K562 (cell line): ENCODE measurements around the gene C1QA. TPM values are rescaled to one million over a fixed set of nuclear protein-coding genes. Genes with fewer than 3 reads are reported as not detected.

Experiments
- ATAC-seq: fragments of 200-7000 bp; cut with Tn5 transposase; 3 replicates; pipeline ENCODE4 v1.9.1; 2020; ENCODE audit warnings: moderate library complexity
- BruUV-seq: library from RNA; stranded (reverse); fragments of 400-500 nt; replicated peaks from 2 replicates; lab custom pipeline; 2021; lab: Mats Ljungman, UMichigan
- CTCF ChIA-PET: fragments of 300-600 bp; formaldehyde crosslinking; extraction: SDS; loops from one replicate; lab custom pipeline; 2021; ENCODE audit warnings: low intra/inter-chr PET ratio; lab: Yijun Ruan, JAX
- POLR2A ChIA-PET: fragments of 300-600, 350-650 bp; sonication (Branson Sonifier 250); formaldehyde crosslinking; extraction: SDS; loops from one replicate; lab custom pipeline; 2021; ENCODE audit warnings: antibody characterized with exemption, inconsistent platforms; lab: Yijun Ruan, JAX
- DNase-seq, 4 experiments: peaks; one replicate each; pipeline versions ENCODE4 v3.0.0 to v3.0.0-alpha.2; 2011 to 2018; ENCODE audit warnings: low spot score in 3 of 4, mixed read lengths in 3 of 4; ENCODE audit errors: extremely low read depth in 1 of 4
- FAIRE-seq: peaks from 2 replicates; lab custom pipeline; 2011; peaks lifted over from hg19 to GRCh38; lab: Jason Lieb, UNC
- H2AFZ ChIP-seq: 2 replicates; pipeline ENCODE4 v1.6.0; 2011; ENCODE audit warnings: low read depth, low read length, control low read depth, inconsistent platforms
- H3K27ac ChIP-seq: fragments of 200-600 bp; 3 replicates; pipeline ENCODE4 v1.8.0; 2011; ENCODE audit warnings: low read depth, mild to moderate bottlenecking, control low read depth, inconsistent platforms, low read length, moderate library complexity, mixed read lengths; ENCODE audit errors: extremely low read depth
- H3K27me3 ChIP-seq, 2 experiments: fragments of 300-600 bp in 1 of 2; 2 replicates in 1 of 2; 3 replicates in 1 of 2; pipeline versions ENCODE4 v1.6.0 to v1.8.0; 2011; ENCODE audit warnings: inconsistent platforms in 2 of 2, low read length in 2 of 2, mild to moderate bottlenecking in 1 of 2, mixed read lengths in 1 of 2, moderate library complexity in 1 of 2; ENCODE audit not compliant: control insufficient read depth in 2 of 2, insufficient read depth in 2 of 2
- H3K36me3 ChIP-seq: fragments of 300-600 bp; 3 replicates; pipeline ENCODE4 v1.8.0; 2011; ENCODE audit warnings: mild to moderate bottlenecking, low read length, inconsistent platforms; ENCODE audit not compliant: control insufficient read depth, insufficient read depth
- H3K4me1 ChIP-seq, 2 experiments: fragments of 200-600 bp in 1 of 2; replicated peaks in 1 of 2; 2 replicates in 1 of 2; 3 replicates in 1 of 2; pipeline versions ENCODE4 v1.5.1 to v1.8.0; 2011; ENCODE audit warnings: inconsistent platforms in 2 of 2, low read length in 2 of 2, mild to moderate bottlenecking in 1 of 2, mixed read lengths in 1 of 2, moderate library complexity in 1 of 2; ENCODE audit not compliant: control insufficient read depth in 2 of 2, insufficient read depth in 2 of 2
- H3K4me2 ChIP-seq: 2 replicates; pipeline ENCODE4 v1.6.1; 2011; ENCODE audit warnings: low read length, control low read depth, inconsistent platforms, mixed read lengths; ENCODE audit not compliant: insufficient read depth
- H3K4me3 ChIP-seq: fragments of 200-600 bp; sonication (generic), shearing (Covaris generic); 2 replicates; pipeline ENCODE4 v1.5.1; 2016; ENCODE audit warnings: control low read depth, inconsistent platforms
- H3K79me2 ChIP-seq: fragments of 200-600 bp; 3 replicates; pipeline ENCODE4 v1.8.0; 2011; ENCODE audit warnings: low read length, inconsistent platforms; ENCODE audit not compliant: control insufficient read depth, insufficient read depth
- H3K9ac ChIP-seq, 2 experiments: 2 replicates each; pipeline versions ENCODE4 v1.6.0 to v1.6.1; 2011; ENCODE audit warnings: low read depth in 2 of 2, low read length in 2 of 2, control low read depth in 1 of 2, inconsistent platforms in 1 of 2, mild to moderate bottlenecking in 1 of 2, mixed read lengths in 1 of 2; ENCODE audit not compliant: insufficient read depth in 1 of 2
- H3K9me1 ChIP-seq: one replicate; pipeline ENCODE4 v1.6.0; 2011; ENCODE audit warnings: inconsistent platforms, mild to moderate bottlenecking, low read length, moderate library complexity; ENCODE audit not compliant: control insufficient read depth, insufficient read depth
- H3K9me3 ChIP-seq: replicated peaks from 2 replicates; pipeline ENCODE4 v1.5.1; 2011; ENCODE audit warnings: low read depth, low read length, inconsistent platforms; ENCODE audit not compliant: control insufficient read depth, insufficient read depth
- H4K20me1 ChIP-seq: replicated peaks from 2 replicates; pipeline ENCODE4 v1.6.1; 2011; ENCODE audit warnings: low read length, inconsistent platforms, mixed read lengths; ENCODE audit not compliant: control insufficient read depth, insufficient read depth
- EGR1 ChIP-seq: fragments of 450-650 bp; conservative IDR thresholded peaks from 2 replicates; pipeline ENCODE4 v1.6.1; 2017; ENCODE audit warnings: mild to moderate bottlenecking
- KAT8 ChIP-seq: fragments of 450-650 bp; IDR thresholded peaks from 2 replicates; pipeline ENCODE4 v1.6.1; 2016; ENCODE audit warnings: low read depth, mild to moderate bottlenecking
- MEF2D ChIP-seq: conservative IDR thresholded peaks from 2 replicates; pipeline ENCODE4 v1.6.1; 2016; ENCODE audit warnings: low read depth, missing genetic modification characterization, missing compliant biosample characterization
- MEIS2 ChIP-seq: fragments of 450-650 bp; IDR thresholded peaks from 2 replicates; pipeline ENCODE4 v1.6.1; 2014; ENCODE audit warnings: mild to moderate bottlenecking; ENCODE audit not compliant: partially characterized antibody
- PBX2 ChIP-seq, 2 experiments: IDR thresholded peaks in 1 of 2; conservative IDR thresholded peaks in 1 of 2; 2 replicates each; pipeline ENCODE4 v1.6.1; 2016; ENCODE audit warnings: low read depth in 2 of 2, mild to moderate bottlenecking in 1 of 2, missing compliant biosample characterization in 1 of 2, missing genetic modification characterization in 1 of 2, moderate library complexity in 1 of 2
- PKNOX1 ChIP-seq: fragments of 450-650 bp; IDR thresholded peaks from 2 replicates; pipeline ENCODE4 v1.6.1; 2016
- PRMT5 ChIP-seq: sonication (generic); formaldehyde crosslinking; IDR thresholded peaks from 2 replicates; pipeline ENCODE4 v1.5.0; 2020; ENCODE audit warnings: missing genetic modification reagents
- SMAD1 ChIP-seq: fragments of 150-350 bp; IDR thresholded peaks from 2 replicates; pipeline ENCODE4 v1.6.1; 2014; ENCODE audit warnings: low read length, low read depth; ENCODE audit not compliant: partially characterized antibody
- ZKSCAN8 ChIP-seq: fragments of 200-800 bp; sonication (Bioruptor generic); IDR thresholded peaks from 2 replicates; pipeline ENCODE4 v1.6.1; 2016; ENCODE audit warnings: missing genetic modification characterization, missing compliant biosample characterization
- ZNF217 ChIP-seq: sonication (generic); formaldehyde crosslinking; IDR thresholded peaks from 2 replicates; pipeline ENCODE4 v1.8.0; 2022; ENCODE audit warnings: mild to moderate bottlenecking, missing genetic modification reagents
- ZNF24 ChIP-seq: fragments of 450-650 bp; IDR thresholded peaks from 2 replicates; pipeline ENCODE4 v1.6.1; 2016
- WGBS: fragments of 100-300 bp; shearing (Covaris generic); methylation state at CpG from one replicate; pipeline ENCODE4 v1.1.6; 2016; ENCODE audit warnings: low coverage, mixed read lengths; ENCODE audit not compliant: insufficient coverage; ENCODE audit errors: missing lambda C conversion rate; 5-methylcytosine and 5-hydroxymethylcytosine counted together
- in situ Hi-C: fragments of 300-500 bp; cut with MboI; formaldehyde crosslinking; loops from 4 replicates; pipeline ENCODE4 v1.15.0; 2018; ENCODE audit warnings: inconsistent platforms, mixed read lengths
- intact Hi-C: fragments of 100-400 bp; cut with micrococcal nuclease; formaldehyde crosslinking; loops from 2 replicates; pipeline ENCODE4 v1.14.2; 2022
- polyA plus RNA-seq, 8 experiments: library from polyadenylated mRNA; depleted of rRNA in 4 of 8; stranded (reverse) in 5 of 8; unstranded in 3 of 8; fragments of >200 nt; fragmentation: Nextera tagmentation in 2 of 8; fragmentation: Illumina TruSeq in 1 of 8; extraction: Ambion mirVana in 2 of 8; extraction: Trizol in 1 of 8; gene quantifications; 2 replicates each; pipeline versions ENCODE4 v1.2.1 to v1.2.3, GENCODE V29; 2011 to 2014; ENCODE audit warnings: inconsistent platforms in 1 of 8, missing spikeins in 1 of 8
- total RNA-seq, 7 experiments: library from RNA; depleted of rRNA in 6 of 7; stranded (reverse); fragments of >200 nt in 6 of 7; fragmentation: Illumina TruSeq in 2 of 7; extraction: Trizol in 2 of 7; gene quantifications; 2 replicates each; pipeline versions ENCODE4 v1.2.1 to v1.2.3, GENCODE V29; 2011 to 2021; ENCODE audit warnings: low replicate concordance in 1 of 7

C1QA gene
- total and polyA plus RNA-seq, 9 of the 15 experiments (the other 6 are each of a cell fraction or from before 2014, with no cell fraction given) = 0.71 TPM; not detected in 8

GRCh38 chr1:22681556-22682276, 45.3 kb downstream of the C1QA start:
- in situ Hi-C loops = no loop called here
- CTCF ChIA-PET = no interaction called here
- WGBS = 6% methylated on average over 15 of the region's 15 CpGs

More at GRCh38 chr1:22681556-22682276, 45.3 kb downstream of the C1QA start:
- POLR2A ChIA-PET = no interaction called here
- Histone ChIP-seq H3K27me3 (peaks cover 17 to 59% of the 10 kb centered on the region in 2 experiments; a peak in 4 of 5 replicates), H3K4me1 (peaks cover 0 to 11% of the 10 kb centered on the region in 2 experiments; a peak in 1 of 5 replicates), H2AFZ (no peak overlapping the region), H3K27ac (no peak overlapping the region), H3K9ac (no peak overlapping the region), H3K4me3 (no peak overlapping the region), H3K36me3 (no peaks in the 10 kb centered on the region; the same call in 2 of the 3 replicates), H3K79me2 (no peaks in the 10 kb centered on the region), H3K9me1 (no peaks in the 10 kb centered on the region), H4K20me1 (peaks cover 18% of the 10 kb centered on the region), H3K9me3 (no peaks in the 10 kb centered on the region; the same call in 1 of the 2 replicates), H3K4me2 (no peak overlapping the region)
- ATAC-seq (no peak), DNase-seq (peak in 1 of 4 experiments; percentile 12), FAIRE-seq (no peak)
- no peak for TF ChIP-seq ZNF217
- no peak for TF ChIP-seq KAT8
- no peak for TF ChIP-seq PBX2 (CRISPR knock-in tag; IDR thresholded peaks at IDR 0.05; ENCODE audit: low read depth)
- peak; percentile 42 for TF ChIP-seq PBX2 (tag; conservative IDR thresholded peaks at IDR 0.05; ENCODE audit: low read depth)
- TF ChIP-seq EGR1 = peak; percentile 81
- no peak for TF ChIP-seq PRMT5 (CRISPR knock-in tag)
- TF ChIP-seq ZKSCAN8 (CRISPR knock-in tag) = peak; percentile 62; the same call in 1 of the 2 replicates
- peak; percentile 41; the same call in 1 of the 2 replicates for TF ChIP-seq PKNOX1
- peak; percentile 59 for TF ChIP-seq MEIS2
- TF ChIP-seq MEF2D (tag) = no peak
- TF ChIP-seq ZNF24 = no peak
- TF ChIP-seq SMAD1 = no peak
- intact Hi-C loops = no loop called here
- no TSS peak for BruUV-seq
